ENCODE results near the gene SNAP91.
A peak's percentile ranks its signal among the peaks of the same experiment; 100 is the strongest.

SNAP91 gene

DNA sequence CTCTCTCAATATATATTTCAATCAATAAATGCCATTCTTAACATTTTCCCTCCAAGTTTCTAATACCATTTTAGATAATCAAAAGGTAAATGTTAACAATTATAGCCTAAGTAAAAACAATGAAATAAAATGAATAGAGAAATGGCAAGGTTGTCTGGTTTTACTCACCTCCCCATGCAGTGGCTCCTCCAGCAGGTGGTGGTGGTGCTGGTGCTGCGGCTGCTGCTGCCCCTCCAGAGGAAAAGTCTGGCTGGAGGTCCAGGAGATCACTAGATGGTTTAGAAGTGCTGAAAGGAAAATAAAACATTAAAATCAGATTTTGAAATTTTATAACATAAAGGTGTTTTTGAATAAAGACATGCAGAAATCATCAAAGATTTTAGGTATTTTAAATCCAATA, 103.4 kb downstream of the SNAP91 start:
- no peaks in the 10 kb centered on the region for H3K4me1 ChIP-seq (ENCODE audit: control insufficient read depth, insufficient read depth, low read depth, low read length)
- no peak overlapping the region for H3K4me2 ChIP-seq (ENCODE audit: low read length, poor library complexity, severe bottlenecking)
- no peak overlapping the region for H3K27ac ChIP-seq (ENCODE audit: low read length, poor library complexity, severe bottlenecking)
- no peak overlapping the region for H3K4me3 ChIP-seq (ENCODE audit: insufficient read depth in 1 of 2, low read depth in 1 of 2, low read length in 2 of 2)
- H4K8ac ChIP-seq (ENCODE audit: low read length): no peak overlapping the region
- no peak overlapping the region for H2BK120ac ChIP-seq (ENCODE audit: low read depth, low read length)
- H3K18ac ChIP-seq (ENCODE audit: low read depth in 1 of 2, low read length in 2 of 2): no peak overlapping the region
- no peak overlapping the region for H3K14ac ChIP-seq (ENCODE audit: low read length in 2 of 2)
- H2BK15ac ChIP-seq (ENCODE audit: low read depth, poor library complexity, severe bottlenecking): no peak overlapping the region
- no peak overlapping the region for H3K4ac ChIP-seq (ENCODE audit: low read depth in 1 of 2, low read length in 2 of 2)
- no peak overlapping the region for H3K23ac ChIP-seq (ENCODE audit: low read length in 2 of 2)
- no peaks in the 10 kb centered on the region for H3K27me3 ChIP-seq (ENCODE audit: control insufficient read depth in 1 of 2, insufficient read depth in 1 of 2, low read length in 2 of 2)
- H3K9ac ChIP-seq (ENCODE audit: low read length): no peak overlapping the region
- H3K36me3 ChIP-seq (ENCODE audit: control insufficient read depth in 1 of 2, insufficient read depth in 2 of 2, low read depth in 1 of 2, low read length in 2 of 2): no peaks in the 10 kb centered on the region
- H2BK5ac ChIP-seq (ENCODE audit: low read depth, low read length, poor library complexity, severe bottlenecking): no peak overlapping the region
- DNase-seq: no peak
- no peak overlapping the region for H2AFZ ChIP-seq (ENCODE audit: low read depth, low read length)
- WGBS: 75% methylated on average over 1 of the region's 1 CpG
- no peak overlapping the region for H2AK5ac ChIP-seq (ENCODE audit: low read length, severe bottlenecking)
- no peak overlapping the region for H2BK12ac ChIP-seq (ENCODE audit: low read length in 2 of 2)
- H3K9me3 ChIP-seq (ENCODE audit: control insufficient read depth, low read length): no peaks in the 10 kb centered on the region
- no peak overlapping the region for H4K91ac ChIP-seq (ENCODE audit: low read length)
- H3K79me1 ChIP-seq (replicated peaks; ENCODE audit: low read length, poor library complexity, severe bottlenecking): no peaks in the 10 kb centered on the region

- Histone ChIP-seq H3K18ac (ENCODE audit: low read depth in 1 of 2, low read length in 2 of 2) (no peak overlapping the region), H2BK12ac (ENCODE audit: low read length in 2 of 2) (no peak overlapping the region)
- 67% methylated on average over 1 of the region's 2 CpGs for WGBS
Measured at GRCh38 chr6:83603551-83603950, 105.3 kb downstream of the SNAP91 start.

GRCh38 chr6:83601119-83601518, 107.8 kb downstream of the SNAP91 start:
- H3K27ac ChIP-seq (ENCODE audit: low read length, poor library complexity, severe bottlenecking): no peak overlapping the region
- no peak overlapping the region for H3K23ac ChIP-seq (ENCODE audit: low read length in 2 of 2)
- H2AFZ ChIP-seq (ENCODE audit: low read depth, low read length): no peak overlapping the region
- no peak overlapping the region for H2BK12ac ChIP-seq (ENCODE audit: low read length in 2 of 2)
- H3K14ac ChIP-seq (ENCODE audit: low read length in 2 of 2): no peak overlapping the region
- no peak for DNase-seq
- H3K4me3 ChIP-seq (ENCODE audit: insufficient read depth in 1 of 2, low read depth in 1 of 2, low read length in 2 of 2): no peak overlapping the region
- no peak overlapping the region for H3K18ac ChIP-seq (ENCODE audit: low read depth in 1 of 2, low read length in 2 of 2)
- H4K91ac ChIP-seq (ENCODE audit: low read length): no peak overlapping the region
- H2BK15ac ChIP-seq (ENCODE audit: low read depth, poor library complexity, severe bottlenecking): no peak overlapping the region
- no peak overlapping the region for H2AK5ac ChIP-seq (ENCODE audit: low read length, severe bottlenecking)
- no peak overlapping the region for H2BK120ac ChIP-seq (ENCODE audit: low read depth, low read length)
- no peak overlapping the region for H3K4ac ChIP-seq (ENCODE audit: low read depth in 1 of 2, low read length in 2 of 2)
- H3K36me3 ChIP-seq (ENCODE audit: control insufficient read depth in 1 of 2, insufficient read depth in 2 of 2, low read depth in 1 of 2, low read length in 2 of 2): no peaks in the 10 kb centered on the region
- H3K9ac ChIP-seq (ENCODE audit: low read length): peak overlapping the region; percentile 49
- no peaks in the 10 kb centered on the region for H3K9me3 ChIP-seq (ENCODE audit: control insufficient read depth, low read length)
- H3K4me1 ChIP-seq (ENCODE audit: control insufficient read depth, insufficient read depth, low read depth, low read length): no peaks in the 10 kb centered on the region
- H3K79me1 ChIP-seq (replicated peaks; ENCODE audit: low read length, poor library complexity, severe bottlenecking): no peaks in the 10 kb centered on the region
- WGBS: 80% methylated on average over 1 of the region's 3 CpGs
- no peak overlapping the region for H4K8ac ChIP-seq (ENCODE audit: low read length)
- no peaks in the 10 kb centered on the region for H3K27me3 ChIP-seq (ENCODE audit: control insufficient read depth in 1 of 2, insufficient read depth in 1 of 2, low read length in 2 of 2)
- H3K4me2 ChIP-seq (ENCODE audit: low read length, poor library complexity, severe bottlenecking): no peak overlapping the region
- no peak overlapping the region for H2BK5ac ChIP-seq (ENCODE audit: low read depth, low read length, poor library complexity, severe bottlenecking)

More at GRCh38 chr6:83603551-83603950, 105.3 kb downstream of the SNAP91 start:
- Histone ChIP-seq H3K4me1 (ENCODE audit: control insufficient read depth, insufficient read depth, low read depth, low read length) (no peaks in the 10 kb centered on the region), H3K23ac (ENCODE audit: low read length in 2 of 2) (no peak overlapping the region), H2AFZ (ENCODE audit: low read depth, low read length) (no peak overlapping the region), H3K27ac (ENCODE audit: low read length, poor library complexity, severe bottlenecking) (no peak overlapping the region), H2BK120ac (ENCODE audit: low read depth, low read length) (no peak overlapping the region), H3K14ac (ENCODE audit: low read length in 2 of 2) (no peak overlapping the region), H3K9me3 (ENCODE audit: control insufficient read depth, low read length) (no peaks in the 10 kb centered on the region), H3K4ac (ENCODE audit: low read depth in 1 of 2, low read length in 2 of 2) (no peak overlapping the region), H4K91ac (ENCODE audit: low read length) (no peak overlapping the region), H3K4me3 (ENCODE audit: insufficient read depth in 1 of 2, low read depth in 1 of 2, low read length in 2 of 2) (no peak overlapping the region), H2BK5ac (ENCODE audit: low read depth, low read length, poor library complexity, severe bottlenecking) (no peak overlapping the region), H3K27me3 (ENCODE audit: control insufficient read depth in 1 of 2, insufficient read depth in 1 of 2, low read length in 2 of 2) (no peaks in the 10 kb centered on the region), H3K36me3 (ENCODE audit: control insufficient read depth in 1 of 2, insufficient read depth in 2 of 2, low read depth in 1 of 2, low read length in 2 of 2) (no peaks in the 10 kb centered on the region), H2AK5ac (ENCODE audit: low read length, severe bottlenecking) (no peak overlapping the region), H3K9ac (ENCODE audit: low read length) (no peak overlapping the region), H2BK15ac (ENCODE audit: low read depth, poor library complexity, severe bottlenecking) (no peak overlapping the region), H3K79me1 (replicated peaks; ENCODE audit: low read length, poor library complexity, severe bottlenecking) (no peaks in the 10 kb centered on the region), H4K8ac (ENCODE audit: low read length) (no peak overlapping the region), H3K4me2 (ENCODE audit: low read length, poor library complexity, severe bottlenecking) (no peak overlapping the region)
- DNase-seq: no peak

GRCh38 chr6:83600459-83600858, 108.4 kb downstream of the SNAP91 start:
- H3K79me1 ChIP-seq (replicated peaks; ENCODE audit: low read length, poor library complexity, severe bottlenecking): no peaks in the 10 kb centered on the region
- no peak overlapping the region for H2BK120ac ChIP-seq (ENCODE audit: low read depth, low read length)
- no peak overlapping the region for H3K23ac ChIP-seq (ENCODE audit: low read length in 2 of 2)
- no peak overlapping the region for H3K4me2 ChIP-seq (ENCODE audit: low read length, poor library complexity, severe bottlenecking)
- H4K91ac ChIP-seq (ENCODE audit: low read length): no peak overlapping the region
- 100% methylated on average over 1 of the region's 1 CpG for WGBS
- H4K8ac ChIP-seq (ENCODE audit: low read length): no peak overlapping the region
- no peak overlapping the region for H2AFZ ChIP-seq (ENCODE audit: low read depth, low read length)
- peak overlapping the region; percentile 49 for H3K9ac ChIP-seq (ENCODE audit: low read length)
- no peaks in the 10 kb centered on the region for H3K27me3 ChIP-seq (ENCODE audit: control insufficient read depth in 1 of 2, insufficient read depth in 1 of 2, low read length in 2 of 2)
- H3K4me1 ChIP-seq (ENCODE audit: control insufficient read depth, insufficient read depth, low read depth, low read length): no peaks in the 10 kb centered on the region
- H3K4ac ChIP-seq (ENCODE audit: low read depth in 1 of 2, low read length in 2 of 2): no peak overlapping the region
- H3K36me3 ChIP-seq (ENCODE audit: control insufficient read depth in 1 of 2, insufficient read depth in 2 of 2, low read depth in 1 of 2, low read length in 2 of 2): no peaks in the 10 kb centered on the region
- H2BK12ac ChIP-seq (ENCODE audit: low read length in 2 of 2): no peak overlapping the region
- H2BK5ac ChIP-seq (ENCODE audit: low read depth, low read length, poor library complexity, severe bottlenecking): no peak overlapping the region
- H3K9me3 ChIP-seq (ENCODE audit: control insufficient read depth, low read length): no peaks in the 10 kb centered on the region
- no peak overlapping the region for H3K14ac ChIP-seq (ENCODE audit: low read length in 2 of 2)
- H2BK15ac ChIP-seq (ENCODE audit: low read depth, poor library complexity, severe bottlenecking): no peak overlapping the region
- H3K4me3 ChIP-seq (ENCODE audit: insufficient read depth in 1 of 2, low read depth in 1 of 2, low read length in 2 of 2): no peak overlapping the region
- no peak overlapping the region for H3K27ac ChIP-seq (ENCODE audit: low read length, poor library complexity, severe bottlenecking)
- H3K18ac ChIP-seq (ENCODE audit: low read depth in 1 of 2, low read length in 2 of 2): no peak overlapping the region
- DNase-seq: no peak
- no peak overlapping the region for H2AK5ac ChIP-seq (ENCODE audit: low read length, severe bottlenecking)
